Measurements from ENCODE around the gene SNAPC4. TPM values are rescaled to one million over a fixed set of nuclear protein-coding genes. Genes with fewer than 3 reads are reported as not detected.
"Not testable (repeated sequence)": the region's sequence is repeated elsewhere in the genome, so short reads cannot be mapped to it uniquely, and the experiment has no call there.

The SNAPC4 gene
- total RNA-seq, 1 experiment from 2014 or later: 8.2 TPM

DNA sequence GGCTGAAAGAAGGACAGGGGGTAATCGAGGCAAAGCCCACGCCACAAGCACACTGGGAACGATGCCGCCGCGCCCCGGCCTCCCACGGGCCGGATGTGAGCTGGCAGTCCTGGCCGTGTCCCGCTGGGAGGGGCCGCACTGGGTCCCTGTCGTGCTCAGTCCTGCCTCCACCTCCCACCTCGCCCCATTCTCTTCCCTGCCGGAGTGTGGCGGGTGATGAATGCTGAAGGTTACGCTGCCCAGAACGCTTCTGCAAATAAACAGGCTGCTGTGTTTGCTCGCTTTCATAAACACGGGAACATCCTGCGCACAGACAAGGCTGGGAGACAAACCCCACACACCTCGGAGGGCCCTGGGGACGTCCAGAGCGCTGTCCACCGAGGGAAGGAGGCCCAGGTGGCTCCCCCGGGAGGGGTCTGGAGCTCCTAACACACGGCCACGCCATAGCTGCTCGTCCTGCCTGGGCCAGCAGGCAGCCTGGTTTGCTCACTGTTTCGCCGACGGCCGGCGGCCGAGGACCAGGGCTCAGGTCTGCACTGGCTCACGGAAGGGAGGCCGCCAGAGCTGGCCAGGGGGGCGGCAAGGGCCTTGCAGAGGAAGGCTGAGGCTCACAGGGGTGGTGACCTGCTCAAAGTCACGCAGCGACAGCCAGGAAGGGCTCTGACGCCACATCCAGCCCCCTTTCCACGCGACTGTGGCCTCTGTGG, 38.8 kb downstream of the SNAPC4 start:
- DNase-seq (ENCODE audit: extremely low read depth, low read depth): no peak

DNA sequence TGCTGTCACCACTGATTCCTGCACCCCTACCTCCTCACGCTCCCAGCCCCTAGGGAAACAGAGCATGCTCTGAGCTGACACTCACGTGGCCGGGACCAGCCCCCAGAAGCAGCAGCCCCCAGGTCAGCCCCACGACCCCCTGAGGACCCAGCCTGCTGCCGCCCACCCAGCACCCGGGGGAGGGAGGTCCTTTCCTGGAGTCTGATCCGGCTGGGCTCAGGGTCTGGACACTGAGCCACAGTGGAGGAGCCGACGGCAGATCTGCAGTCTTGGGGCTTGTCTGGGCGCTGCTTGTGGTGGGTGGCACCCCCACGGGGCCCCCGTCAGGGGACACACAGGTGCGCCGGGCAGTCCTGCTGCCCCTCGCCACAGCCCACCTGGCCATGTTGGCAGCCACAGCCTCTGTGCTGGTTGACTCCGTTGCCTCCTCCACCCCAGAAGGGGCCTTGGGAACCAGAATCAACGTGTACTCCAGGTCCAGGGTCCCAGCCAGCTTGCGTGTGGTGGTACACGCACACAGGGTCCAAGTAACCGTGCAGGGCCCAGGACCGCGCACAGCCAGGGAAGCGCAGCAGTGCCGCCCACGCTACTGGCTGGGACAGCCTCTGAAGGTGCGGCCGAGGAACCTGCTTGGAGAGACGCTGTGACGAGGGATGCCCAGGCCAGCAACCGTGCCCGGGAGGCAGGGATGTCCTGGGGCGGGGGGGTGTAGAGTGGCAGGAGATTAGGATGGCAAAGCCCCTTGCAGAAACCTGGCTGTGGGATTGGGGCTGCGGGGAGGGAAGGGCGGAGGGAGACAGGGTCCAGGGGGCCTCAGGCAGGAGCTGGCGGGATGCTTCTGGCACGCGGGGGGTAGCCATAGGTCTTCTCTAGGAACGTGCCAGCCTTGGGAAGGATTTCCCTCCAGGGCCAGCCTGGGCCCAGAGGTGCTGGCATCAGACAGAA, 39.9 kb downstream of the SNAPC4 start:
- DNase-seq (ENCODE audit: extremely low read depth, low read depth): no peak

- DNase-seq (ENCODE audit: extremely low read depth, low read depth): no peak
Measured at GRCh38 chr9:136358888-136359287, 41.1 kb downstream of the SNAPC4 start.

GRCh38 chr9:136358016-136358415, 42.0 kb downstream of the SNAPC4 start:
- DNase-seq (ENCODE audit: extremely low read depth, low read depth): no peak

- no peak for DNase-seq (ENCODE audit: extremely low read depth, low read depth)
Measured at GRCh38 chr9:136357202-136357725, 42.7 kb downstream of the SNAPC4 start.

DNA sequence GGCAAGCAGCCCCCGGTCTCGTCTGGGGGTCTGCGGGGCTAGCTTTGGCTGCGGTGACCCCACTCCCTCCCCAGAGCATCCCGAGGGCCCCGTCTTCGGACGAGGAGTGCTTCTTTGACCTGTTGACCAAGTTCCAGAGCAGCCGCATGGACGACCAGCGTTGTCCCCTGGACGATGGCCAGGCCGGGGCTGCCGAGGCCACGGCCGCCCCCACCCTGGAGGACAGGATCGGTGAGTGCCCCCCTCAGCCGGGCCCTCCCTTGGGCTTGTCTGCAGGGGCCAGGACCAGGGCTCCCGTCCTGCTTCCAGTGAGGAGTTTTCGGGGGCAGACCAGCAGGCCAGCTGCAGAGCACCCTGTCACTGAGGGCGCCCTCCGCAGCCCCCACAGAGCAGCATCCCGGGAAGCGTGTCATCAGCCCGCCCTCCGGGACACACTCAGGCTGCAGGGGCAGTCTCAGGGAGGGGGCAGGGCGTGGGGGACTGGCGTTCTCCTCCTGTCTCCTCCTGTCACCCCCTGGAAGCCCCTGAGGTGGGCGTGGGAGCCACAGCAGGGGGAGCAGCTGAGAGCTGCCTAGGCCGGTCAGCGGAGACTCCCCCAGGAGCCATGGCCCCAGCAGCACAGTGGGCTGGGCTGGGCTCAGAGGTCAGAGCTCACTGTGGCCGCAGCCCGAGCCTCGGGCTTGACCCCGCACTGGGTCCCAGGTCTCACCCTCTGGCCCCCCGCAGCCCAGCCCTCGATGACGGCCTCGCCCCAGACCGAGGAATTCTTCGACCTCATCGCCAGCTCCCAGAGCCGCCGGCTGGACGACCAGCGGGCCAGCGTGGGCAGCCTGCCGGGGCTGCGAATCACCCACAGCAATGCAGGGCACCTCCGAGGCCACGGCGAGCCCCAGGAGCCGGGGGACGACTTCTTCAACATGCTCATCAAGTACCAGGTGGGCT, 44.1 kb downstream of the SNAPC4 start:
- no peak for DNase-seq (ENCODE audit: extremely low read depth, low read depth)

- no peak for DNase-seq (ENCODE audit: extremely low read depth, low read depth)
Measured at GRCh38 chr9:136354592-136355085, 45.3 kb downstream of the SNAPC4 start.

DNA sequence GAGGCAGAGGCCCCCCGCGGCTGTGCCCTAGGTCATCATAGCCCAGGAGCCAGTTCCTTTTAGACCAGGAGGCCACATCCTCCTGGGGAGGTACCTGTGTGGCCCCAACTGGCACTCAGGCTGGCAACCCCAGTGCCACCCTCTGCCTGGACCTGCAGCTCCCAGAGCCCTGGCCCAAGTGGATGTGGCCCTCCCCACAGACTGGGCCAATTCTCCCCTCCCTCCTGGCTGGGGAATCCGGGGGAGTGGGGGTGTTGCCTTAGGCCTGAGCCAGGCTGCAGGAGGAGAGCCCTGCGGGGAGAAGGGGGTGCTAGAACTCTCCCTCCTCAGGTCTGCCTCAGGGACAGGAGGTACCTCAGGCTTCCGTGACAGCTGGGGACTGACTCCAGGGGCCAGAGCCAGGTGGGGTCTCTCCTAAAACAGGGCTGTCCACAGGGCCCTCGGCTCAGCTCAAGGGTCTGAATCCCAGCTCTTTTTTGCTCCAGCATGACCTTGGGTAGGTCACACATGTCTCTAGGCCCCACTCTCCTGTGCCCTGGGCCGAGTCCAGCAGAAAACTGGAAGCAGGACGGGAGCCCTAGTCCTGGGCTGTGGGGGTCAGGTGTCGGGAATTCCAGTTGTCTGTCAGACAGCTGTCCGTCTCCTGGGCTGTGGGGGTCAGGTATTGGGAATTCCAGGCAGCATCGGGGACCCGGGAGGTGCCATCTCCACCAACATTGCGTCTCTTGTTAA, 46.0 kb downstream of the SNAPC4 start:
- DNase-seq (ENCODE audit: extremely low read depth, low read depth): no peak

DNA sequence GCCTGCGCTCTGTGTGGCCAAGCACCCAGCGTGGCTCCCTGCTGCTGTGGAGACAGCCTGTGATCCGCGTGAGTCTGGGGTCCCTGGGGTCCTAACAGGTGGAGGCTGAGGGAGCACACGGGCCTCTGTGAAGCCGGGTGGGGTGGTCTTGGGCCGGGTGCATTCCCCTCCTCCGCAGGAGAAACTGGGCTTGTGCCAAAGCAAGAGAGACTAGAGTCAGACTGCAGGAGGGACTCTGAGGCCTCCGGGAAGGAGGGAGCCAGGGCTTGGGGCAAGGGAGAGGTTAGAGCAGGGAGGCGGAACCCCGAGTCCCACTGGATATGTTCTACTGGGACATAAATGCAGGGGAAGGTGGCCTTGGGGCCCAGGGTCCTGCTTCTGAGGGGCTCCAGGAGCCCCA, 46.9 kb downstream of the SNAPC4 start:
- no peak for DNase-seq (ENCODE audit: extremely low read depth, low read depth)

- no peak for DNase-seq (ENCODE audit: extremely low read depth, low read depth)
Measured at GRCh38 chr9:136352682-136353081, 47.3 kb downstream of the SNAPC4 start.

GRCh38 chr9:136351868-136352267, 48.1 kb downstream of the SNAPC4 start:
- not testable (repeated sequence) for DNase-seq (ENCODE audit: extremely low read depth, low read depth)

DNA sequence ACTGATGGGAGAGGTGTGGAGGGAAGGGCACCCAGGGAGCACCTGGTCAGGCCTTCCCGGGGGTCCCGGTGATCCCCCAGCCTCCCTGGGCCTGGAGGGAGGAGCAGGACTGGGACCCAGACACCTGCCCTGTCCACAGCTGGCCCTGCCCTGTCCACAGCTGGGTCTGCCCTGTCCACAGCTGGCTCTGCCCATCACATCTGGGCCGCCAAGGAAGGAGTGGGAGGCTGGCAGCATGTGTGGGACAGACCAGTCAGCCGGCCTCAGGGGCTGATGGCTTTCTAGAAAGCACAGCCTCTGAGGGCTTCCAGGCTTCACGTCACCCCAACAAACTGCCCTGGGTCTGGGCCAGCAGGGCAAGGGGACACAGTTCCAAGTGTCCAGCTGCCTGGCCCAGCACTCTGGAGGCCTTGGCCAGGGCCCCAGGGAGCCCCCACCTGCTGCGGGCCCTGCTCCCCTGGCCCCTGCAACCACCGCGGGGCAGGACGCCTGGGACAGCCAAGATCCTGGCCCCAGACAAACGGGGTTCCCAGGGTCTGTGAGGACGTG, 48.6 kb downstream of the SNAPC4 start:
- no peak for DNase-seq (ENCODE audit: extremely low read depth, low read depth)

Other genes with a start within 250 kb of the SNAPC4 start
- 0.07 TPM in 1 of 2 replicates, not detected in the other for gene LHX3, start 195.0 kb downstream of the SNAPC4 start, total RNA-seq (2014; rRNA removed; shearing (Covaris generic))
- gene QSOX2, start 154.4 kb downstream of the SNAPC4 start, total RNA-seq (2014; rRNA removed; shearing (Covaris generic)): 24.1 and 26.3 TPM in 2 replicates
- gene CCDC187, start 96.1 kb downstream of the SNAPC4 start, total RNA-seq (2014; rRNA removed; shearing (Covaris generic)): 0.05 and 0.09 TPM in 2 replicates
- 17.3 and 19.8 TPM in 2 replicates for gene GPSM1, start 72.6 kb downstream of the SNAPC4 start, total RNA-seq (2014; rRNA removed; shearing (Covaris generic))
- 15.0 and 20.4 TPM in 2 replicates for gene DNLZ, start 36.4 kb downstream of the SNAPC4 start, total RNA-seq (2014; rRNA removed; shearing (Covaris generic))
- gene CARD9, start 26.5 kb downstream of the SNAPC4 start, total RNA-seq (2014; rRNA removed; shearing (Covaris generic)): 0.22 and 0.32 TPM in 2 replicates
- gene ENTR1, start 10.4 kb upstream of the SNAPC4 start, total RNA-seq (2014; rRNA removed; shearing (Covaris generic)): 107 and 110 TPM in 2 replicates
- gene PMPCA, start 10.5 kb upstream of the SNAPC4 start, total RNA-seq (2014; rRNA removed; shearing (Covaris generic)): 45.6 and 59.7 TPM in 2 replicates
- gene INPP5E, start 39.7 kb upstream of the SNAPC4 start, total RNA-seq (2014; rRNA removed; shearing (Covaris generic)): 8.6 and 9.6 TPM in 2 replicates
- gene SEC16A, start 82.9 kb upstream of the SNAPC4 start, total RNA-seq (2014; rRNA removed; shearing (Covaris generic)): 26.3 and 29.2 TPM in 2 replicates
- 8.0 and 12.5 TPM in 2 replicates for gene NOTCH1, start 145.9 kb upstream of the SNAPC4 start, total RNA-seq (2014; rRNA removed; shearing (Covaris generic))